GM18909 (cell line): Measurements from ENCODE around the gene BTNL8.

Experiments used
- ATAC-seq: cut with Tn5 transposase; IDR thresholded peaks from one replicate; pipeline ENCODE4 v1.9.1; 2021; ENCODE audit warnings: mild to moderate bottlenecking; ENCODE audit not compliant: unreplicated experiment, poor library complexity

BTNL8 gene

DNA sequence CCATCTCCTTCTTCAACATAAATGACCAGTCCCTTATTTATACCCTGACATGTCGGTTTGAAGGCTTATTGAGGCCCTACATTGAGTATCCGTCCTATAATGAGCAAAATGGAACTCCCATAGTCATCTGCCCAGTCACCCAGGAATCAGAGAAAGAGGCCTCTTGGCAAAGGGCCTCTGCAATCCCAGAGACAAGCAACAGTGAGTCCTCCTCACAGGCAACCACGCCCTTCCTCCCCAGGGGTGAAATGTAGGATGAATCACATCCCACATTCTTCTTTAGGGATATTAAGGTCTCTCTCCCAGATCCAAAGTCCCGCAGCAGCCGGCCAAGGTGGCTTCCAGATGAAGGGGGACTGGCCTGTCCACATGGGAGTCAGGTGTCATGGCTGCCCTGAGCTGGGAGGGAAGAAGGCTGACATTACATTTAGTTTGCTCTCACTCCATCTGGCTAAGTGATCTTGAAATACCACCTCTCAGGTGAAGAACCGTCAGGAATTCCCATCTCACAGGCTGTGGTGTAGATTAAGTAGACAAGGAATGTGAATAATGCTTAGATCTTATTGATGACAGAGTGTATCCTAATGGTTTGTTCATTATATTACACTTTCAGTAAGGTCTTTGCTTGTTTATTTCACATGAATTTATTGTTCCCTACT lies 51.5 kb downstream of the BTNL8 start:
- no peak for ATAC-seq

DNA sequence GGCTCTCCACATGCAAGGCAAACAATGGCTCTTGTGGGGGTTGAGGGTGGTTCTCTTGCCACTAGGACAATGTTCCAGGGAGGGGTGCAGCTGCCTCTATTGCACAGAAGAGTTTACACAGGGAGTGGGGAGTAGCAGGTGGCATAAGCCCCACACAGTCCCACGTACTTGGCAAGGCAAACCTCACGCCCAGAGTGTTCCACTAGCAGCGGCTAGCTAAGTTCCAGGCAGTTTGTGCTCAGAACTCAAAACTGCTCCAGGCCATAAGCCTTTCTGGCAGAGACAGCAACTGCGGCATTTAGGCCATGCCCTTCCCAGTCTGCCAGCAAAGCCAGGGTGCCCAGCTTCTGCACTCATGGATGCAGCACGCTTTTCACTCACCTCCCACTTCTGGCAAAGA lies 60.7 kb downstream of the BTNL8 start:
- ATAC-seq, result no peak

DNA sequence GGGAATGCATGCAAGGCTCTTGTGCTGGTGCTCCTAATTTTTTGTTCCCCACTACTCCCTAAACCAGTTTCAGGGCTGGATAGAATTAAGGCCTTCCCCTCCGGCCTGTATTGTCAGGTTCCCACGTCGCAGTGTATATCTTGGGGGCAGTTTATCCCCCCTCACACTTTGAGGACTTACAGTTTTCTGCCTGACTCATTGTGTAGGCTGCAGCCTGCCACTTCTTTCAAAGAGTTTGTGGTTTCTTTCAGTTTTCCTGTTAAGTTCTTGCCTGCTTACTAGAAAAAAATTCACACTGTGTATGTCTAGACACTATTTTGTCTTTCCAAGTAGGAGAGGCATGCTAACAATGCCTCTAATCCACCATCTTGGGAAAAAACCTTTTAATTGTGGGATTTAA lies 61.2 kb downstream of the BTNL8 start:
- no peak for ATAC-seq

DNA sequence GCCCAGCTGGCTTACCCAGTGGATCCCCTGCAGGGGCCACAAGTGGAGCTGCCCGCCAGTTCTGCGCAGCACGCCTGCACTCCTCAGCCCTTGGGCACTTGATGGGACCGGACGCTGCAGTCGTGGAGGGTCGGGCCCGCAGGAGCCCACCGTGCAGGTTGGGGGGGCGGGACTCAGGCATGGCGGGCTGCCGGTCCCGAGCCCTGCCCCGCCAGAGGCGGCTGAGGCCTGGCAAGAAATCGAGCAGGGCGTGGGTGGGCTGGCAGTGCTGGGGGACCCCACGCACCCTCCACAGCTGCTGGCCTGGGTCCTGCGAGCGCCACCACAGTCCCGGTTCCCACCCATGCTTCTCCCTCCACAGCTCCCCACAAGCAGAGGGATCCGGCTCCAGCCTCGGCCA lies 70.4 kb downstream of the BTNL8 start:
- ATAC-seq, result no peak

DNA sequence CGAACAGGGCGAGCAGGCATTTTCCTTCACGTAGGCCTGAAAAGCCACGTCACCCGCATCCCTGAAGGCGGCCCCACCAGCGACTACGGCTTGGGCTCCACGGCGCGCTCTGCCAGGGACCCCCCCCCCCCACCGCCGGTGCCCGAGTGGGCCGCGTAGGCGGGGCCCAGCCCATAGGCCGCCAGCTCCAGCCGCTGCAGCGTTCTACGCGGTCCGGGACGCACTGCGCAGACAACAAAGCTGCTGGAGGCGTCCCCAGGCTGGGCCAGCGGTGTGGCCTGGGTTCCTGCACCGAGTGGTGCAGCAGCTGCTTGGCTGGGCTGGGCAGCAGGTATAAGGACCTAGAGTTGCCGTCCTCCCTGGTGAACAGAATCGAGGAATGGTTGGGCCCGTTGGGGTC lies 71.4 kb downstream of the BTNL8 start:
- no peak for ATAC-seq

DNA sequence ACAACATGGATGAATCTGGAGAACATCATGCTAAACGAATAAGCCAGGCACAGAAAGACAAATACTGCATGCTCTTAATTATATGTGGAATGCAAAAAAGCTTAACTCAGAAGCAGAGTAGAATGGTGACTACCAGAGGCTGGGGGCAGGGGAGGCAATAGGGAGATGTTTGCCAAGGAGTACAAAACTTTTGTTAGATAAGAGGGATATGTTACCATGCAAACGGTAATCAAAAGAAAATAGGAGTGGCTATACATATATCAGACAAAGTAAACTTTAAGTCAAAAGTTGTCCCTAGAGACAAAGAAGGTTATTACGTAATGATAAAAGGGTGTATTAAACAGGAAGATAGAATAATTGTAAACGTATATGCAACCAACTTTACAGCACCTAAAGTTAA lies 71.9 kb downstream of the BTNL8 start:
- no peak for ATAC-seq

DNA sequence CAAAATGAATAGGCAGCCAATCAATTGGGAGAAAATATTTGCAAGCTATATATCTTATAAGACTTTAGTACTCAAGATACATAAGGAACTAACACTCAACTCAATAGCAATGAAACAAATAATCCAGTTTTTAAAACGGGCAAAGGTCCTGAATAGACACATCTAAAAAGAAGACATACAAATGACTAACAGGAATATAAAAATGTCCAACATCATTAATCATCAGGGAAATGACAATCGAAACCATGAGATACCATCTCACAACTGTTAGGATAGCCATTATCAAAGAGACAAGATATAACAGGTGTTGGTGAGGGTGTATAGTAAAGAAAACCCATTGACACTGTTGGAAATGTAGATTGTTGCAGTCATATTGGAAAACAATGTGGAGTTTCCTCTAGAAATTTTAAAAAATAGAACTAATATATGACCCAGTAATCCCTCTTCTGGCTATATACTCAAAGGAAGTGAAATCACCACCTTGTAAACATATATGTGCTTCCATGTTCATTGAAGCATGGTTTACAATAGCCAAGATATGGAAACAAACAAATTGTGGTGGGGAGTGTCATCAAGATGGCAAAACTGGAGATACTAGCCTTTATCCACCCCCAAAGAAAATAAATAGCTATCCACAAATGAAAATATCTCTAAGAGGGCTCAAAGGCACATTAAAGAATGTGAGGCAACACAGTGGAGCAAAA lies 75.8 kb downstream of the BTNL8 start:
- ATAC-seq, result peak; percentile 16

DNA sequence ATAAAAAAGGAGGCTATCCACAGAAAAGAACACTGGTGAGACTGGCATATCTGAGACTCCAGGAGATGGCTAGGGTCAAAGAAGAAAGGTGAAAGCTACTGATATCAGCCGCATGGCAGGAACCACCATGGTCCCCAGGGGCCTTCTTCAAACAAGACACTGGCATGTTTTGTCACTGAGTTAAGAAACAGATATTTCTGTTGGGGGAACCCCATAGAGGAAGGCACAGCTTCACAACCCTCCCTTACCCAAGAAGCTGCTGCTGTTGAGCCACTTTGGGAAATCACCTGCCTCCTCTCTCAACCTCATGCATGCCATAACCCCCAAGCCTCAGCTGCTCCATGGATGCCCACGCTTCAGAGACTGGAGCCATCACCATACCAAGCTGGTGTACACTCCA lies 76.4 kb downstream of the BTNL8 start:
- ATAC-seq, result peak; percentile 98

DNA sequence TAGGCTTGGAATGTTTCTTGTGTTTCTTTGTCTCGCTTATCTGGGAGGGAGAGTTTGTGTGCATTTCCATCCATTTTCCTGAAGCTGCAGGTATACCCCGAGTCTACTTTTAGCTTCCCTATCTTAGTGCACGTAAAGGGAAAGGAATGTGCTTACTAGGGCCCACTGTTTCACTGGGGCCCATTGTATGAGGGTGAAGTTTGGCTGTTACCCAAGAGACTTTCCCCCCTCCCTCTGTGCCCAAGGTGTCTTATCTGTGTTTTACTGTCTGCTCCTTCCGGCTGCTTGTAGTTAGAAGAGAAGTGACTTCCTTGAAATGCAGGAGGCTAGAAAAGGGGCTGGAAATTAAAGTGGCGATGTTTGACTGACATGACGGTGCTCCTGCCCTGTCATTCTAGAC lies 77.6 kb downstream of the BTNL8 start:
- ATAC-seq, result no peak

DNA sequence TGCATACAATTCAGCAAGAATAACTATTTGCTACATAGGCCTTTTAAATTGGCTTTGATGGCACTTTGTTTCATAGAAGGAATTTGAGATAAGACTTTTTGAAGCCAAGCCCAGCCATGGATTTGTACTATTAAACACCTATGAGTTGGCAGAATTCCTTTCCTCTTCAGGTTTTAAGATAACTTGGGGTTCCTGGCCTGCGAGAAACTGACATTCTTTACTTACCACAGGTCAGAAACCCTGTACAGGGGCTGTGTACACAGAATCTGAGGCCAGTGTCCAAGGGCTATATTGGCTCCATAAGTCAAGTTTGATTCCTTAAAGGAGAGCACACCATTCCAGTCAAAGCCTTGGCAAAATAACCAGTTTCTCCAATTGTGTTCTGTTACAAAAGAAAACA lies 78.9 kb downstream of the BTNL8 start:
- ATAC-seq, result no peak

DNA sequence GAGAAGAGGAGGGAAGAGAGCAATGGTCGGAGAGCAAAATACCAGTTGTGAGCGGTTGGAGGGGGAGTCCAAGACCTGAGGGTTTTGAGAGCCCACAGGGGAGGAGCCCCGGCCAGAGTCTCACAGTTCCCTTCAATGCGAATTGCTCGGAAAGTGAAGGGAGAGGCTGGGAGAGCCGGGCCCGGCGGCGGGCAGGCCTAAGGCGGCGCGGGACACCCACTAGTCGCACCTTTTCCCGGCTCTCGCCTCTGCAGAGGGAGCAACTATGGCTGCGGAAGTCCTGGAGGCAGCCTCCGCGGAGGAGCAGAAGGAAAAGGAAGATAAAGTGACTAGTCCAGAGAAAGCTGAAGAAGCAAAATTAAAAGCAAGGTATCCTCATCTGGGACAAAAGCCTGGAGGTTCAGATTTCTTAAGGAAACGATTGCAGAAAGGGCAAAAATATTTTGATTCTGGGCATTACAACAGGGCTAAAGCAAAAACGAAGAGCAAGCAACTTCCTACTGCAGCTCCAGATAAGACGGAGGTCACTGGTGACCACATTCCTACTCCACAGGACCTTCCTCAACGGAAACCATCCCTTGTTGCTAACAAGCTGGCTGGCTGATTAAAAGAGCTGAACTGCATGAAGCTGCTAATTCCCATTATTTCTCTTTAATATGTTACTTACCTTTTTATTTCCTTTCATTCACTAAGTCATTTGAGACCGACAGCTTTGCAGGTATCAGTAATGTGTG lies 83.2 kb downstream of the BTNL8 start:
- no peak for ATAC-seq

DNA sequence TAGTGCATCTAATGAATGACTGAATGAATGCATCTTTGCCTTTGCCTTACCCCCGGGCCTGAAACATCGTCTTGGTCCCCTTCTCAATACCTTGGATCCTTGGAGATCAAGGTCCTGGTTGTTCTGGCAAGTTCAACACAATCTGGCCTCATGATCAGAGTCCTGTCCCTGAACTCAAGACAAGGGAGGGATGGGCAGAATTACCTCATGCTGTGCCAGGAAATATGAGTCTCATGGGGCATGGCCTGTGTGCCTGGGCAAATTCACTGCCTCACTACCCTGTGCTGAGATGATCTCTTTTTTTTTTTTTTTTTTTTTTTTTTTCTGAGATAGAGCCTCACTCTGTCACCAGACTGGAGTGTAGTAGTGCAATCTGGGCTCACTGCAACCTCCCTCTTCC lies 89.1 kb downstream of the BTNL8 start:
- ATAC-seq, result no peak

DNA sequence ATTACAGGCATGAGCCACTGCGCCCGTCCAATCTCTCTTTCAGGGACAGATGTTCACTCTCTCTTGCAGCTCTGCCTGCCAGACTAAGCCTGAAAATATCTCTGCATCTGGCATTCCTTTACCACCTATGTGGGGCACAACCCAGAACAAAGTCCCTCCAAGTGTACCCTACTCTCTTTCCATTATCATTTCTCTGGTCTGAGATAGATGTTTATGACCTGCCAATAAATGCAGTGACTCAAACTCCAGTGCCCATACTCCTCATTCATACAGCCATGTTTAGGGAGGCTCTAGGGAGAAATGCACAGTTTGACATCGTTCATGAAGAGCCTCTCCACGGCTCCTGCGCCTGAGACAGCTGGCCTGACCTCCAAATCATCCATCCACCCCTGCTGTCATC lies 89.6 kb downstream of the BTNL8 start, which contains the start of gene BTNL3:
TSS of gene BTNL3 (plus strand) at position 255 of the 400 bp plus-strand sequence. CDS start 183 bp downstream, outside the sequence.
- ATAC-seq, result no peak

DNA sequence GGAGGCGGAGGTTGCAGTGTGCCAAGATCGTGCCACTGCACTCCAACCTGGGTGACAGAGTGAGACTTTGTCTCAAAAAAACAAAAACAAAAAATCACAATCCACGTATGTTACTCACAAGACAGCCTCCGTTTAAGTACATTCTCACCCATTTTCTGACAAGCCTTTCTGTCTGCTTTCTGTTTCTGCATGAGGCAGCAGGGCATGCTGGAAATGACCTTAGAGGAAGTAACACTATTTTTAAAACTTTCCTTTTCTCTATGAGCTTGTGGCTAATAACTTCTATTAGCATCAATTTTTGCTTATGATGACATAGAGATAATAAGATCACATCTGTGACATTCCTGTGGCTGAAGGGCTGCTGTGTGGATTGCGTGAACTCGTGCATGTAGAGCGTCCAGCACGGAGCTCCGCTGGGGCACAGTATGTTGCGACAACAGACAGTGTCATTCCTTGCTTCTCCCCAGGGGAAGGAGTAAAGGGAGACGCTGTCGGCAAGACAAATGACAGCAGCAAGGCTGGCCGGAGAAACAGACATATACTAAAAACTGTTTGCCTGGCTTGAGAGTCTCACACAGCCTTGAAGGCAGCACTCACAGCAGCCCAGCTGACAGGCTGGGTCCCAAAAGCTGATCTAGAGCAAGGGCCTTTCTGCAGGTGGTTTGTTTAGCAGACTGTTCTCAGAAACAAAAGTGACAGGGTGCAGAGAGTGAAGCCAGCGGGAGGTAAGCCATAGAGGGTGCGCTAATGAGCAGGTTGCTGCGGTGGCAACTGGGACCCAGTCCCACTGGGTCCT lies 91.3 kb downstream of the BTNL8 start:
- ATAC-seq, result no peak

DNA sequence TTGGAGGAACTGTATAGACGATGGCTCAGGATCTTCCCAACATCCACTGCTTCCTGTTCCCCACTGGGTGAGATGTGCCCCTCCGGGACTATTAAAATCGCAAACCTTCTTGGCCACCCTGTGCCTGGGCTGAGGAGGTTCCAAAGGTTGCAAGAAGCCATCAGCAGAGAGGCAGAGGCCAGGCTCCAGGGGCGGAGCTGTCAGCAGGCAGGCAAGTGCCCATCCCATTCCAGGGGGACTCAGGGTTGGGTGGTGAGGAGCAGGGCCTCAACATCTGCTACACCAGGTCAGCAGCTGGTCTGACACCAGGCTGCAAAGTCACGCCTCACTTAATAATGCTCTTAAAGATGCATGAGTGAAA lies 91.9 kb downstream of the BTNL8 start:
- ATAC-seq, result no peak
